GM19395 (cell line): ENCODE results near the gene RNF150.

ENCODE experiments used
- ATAC-seq: cut with Tn5 transposase; IDR thresholded peaks from one replicate; pipeline ENCODE4 v1.9.1; 2021; ENCODE audit warnings: mild to moderate bottlenecking, moderate library complexity; ENCODE audit not compliant: unreplicated experiment

RNF150 gene

GRCh38 chr4:140930011-140930410 lies 203.3 kb downstream of the RNF150 start:
- no peak for ATAC-seq

- ATAC-seq, result no peak
These were observed 204.4 kb downstream of the RNF150 start for GRCh38 chr4:140928880-140929279.

- ATAC-seq, result no peak
These were observed 206.6 kb downstream of the RNF150 start for GRCh38 chr4:140926672-140927071.

GRCh38 chr4:140925417-140925816 lies 207.9 kb downstream of the RNF150 start:
- ATAC-seq, result no peak

DNA sequence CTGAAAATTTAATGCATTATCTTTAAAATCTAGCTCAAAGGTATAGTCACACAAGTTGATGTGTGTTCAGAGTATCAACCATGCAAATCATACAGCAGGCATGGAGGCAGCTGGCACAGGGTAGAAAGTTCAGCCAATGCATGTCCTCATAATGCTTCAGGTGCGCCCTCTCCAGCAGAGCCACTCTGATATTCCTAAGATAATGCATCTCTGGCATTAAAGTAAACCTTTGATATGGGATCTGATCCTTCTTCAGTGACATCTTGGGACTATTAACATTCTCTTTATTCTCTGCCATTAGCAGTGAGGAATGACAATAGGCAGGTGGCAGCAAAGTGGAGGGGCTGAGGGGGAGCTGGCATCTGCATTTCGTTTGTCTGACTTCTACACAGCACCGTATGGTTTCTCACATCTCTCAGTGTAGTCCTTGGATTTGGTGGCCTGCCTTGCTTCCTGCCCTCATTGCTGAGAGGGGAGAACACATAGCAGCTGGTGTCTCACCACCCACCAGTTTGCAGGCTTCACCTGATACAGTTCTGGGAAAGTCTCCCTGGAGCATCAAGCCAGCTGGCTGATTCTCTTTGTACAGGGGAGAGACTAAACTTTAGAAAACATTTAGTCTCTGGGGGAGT lies 208.4 kb downstream of the RNF150 start:
- ATAC-seq, result no peak

GRCh38 chr4:140906993-140907962 lies 226.0 kb downstream of the RNF150 start:
- ATAC-seq, result no peak

DNA sequence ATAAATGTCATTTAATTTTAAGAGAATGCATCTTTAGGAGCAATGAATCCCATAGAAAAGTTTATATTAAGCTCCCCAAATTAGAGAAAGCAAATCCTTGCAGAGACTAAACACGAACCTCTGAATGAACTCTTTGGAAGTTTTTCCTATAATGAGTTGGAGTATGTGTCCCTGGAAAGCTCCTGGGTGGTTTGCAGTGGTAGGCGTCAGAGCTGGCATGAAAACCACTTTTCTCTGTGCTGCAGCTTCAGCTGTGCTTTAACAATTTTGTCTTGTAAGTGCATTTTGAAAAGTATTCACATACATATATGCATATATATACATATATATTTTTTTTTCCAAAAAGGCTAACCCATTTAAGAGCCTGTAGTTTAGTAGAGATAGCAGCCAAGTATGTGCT lies 228.4 kb downstream of the RNF150 start:
- no peak for ATAC-seq

DNA sequence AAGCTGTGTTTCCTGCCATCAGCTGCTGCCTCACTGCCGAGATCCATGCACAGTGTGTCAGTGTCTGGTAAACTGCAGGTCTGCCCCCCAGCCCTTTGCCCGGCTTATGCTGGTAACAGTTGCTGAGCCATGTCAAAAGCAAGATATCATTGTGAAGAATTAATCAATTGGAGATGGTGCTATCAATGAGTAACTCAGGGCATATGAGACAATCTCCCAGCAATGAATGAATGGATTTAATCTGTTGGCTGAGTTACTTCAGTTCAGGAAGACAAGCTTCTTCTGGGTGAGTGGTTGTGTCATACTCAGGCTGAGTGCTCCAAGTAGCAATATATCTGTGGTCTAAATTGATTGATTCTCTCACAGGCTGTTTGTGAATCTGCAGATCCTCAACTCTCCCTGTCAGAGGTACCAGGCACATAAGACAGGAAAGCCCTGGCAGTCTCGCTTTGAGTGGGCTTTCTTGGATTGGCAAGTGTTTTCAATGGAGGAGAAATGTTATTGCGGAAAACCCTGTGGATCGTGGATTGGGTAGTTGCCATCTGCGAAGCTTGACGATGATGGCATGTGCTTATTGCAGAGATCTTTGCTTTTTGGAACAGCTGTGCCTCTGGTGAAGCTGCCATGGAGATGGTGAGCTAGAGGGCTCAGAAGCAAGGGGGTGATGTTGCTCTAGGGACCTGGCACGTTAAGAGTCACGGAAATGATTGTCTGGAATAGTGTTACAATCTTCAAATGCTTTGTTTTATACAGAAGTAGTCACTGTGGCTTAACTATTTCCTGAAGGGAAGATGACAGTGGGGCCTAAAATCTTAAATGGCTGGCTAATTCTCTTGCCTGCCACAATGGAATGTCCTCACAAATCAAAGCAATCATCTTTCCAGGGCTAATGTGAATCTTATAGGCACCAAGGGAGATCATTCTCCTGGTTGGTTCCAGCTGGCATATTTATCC lies 229.5 kb downstream of the RNF150 start:
- no peak for ATAC-seq

DNA sequence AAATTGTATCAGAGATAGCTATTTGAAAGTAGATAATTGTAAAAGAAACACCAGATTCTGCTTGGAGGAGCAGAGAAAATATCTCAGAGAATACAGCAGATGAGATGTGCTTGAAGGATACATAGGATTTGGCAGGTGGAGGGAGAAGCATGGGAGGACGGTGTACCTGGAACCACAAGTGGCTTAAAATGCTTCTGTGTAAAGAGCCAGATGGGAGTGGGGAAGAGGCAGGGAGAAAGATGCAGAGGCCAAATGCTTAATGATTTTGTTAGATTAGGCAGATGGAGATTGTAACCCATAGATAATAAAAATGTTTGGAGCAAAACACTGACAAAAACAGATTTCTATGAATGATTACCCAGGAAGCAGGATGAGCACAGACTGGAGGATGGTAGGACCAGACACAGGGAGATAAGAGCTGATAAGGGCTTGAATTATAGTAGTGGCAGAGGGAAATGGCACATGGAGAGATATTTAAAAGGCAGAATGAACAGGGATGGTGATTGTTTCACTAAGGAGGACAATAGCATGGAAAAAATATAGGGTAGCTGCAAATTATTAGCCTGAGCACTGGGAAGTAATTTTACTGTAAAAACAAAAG lies 231.4 kb downstream of the RNF150 start:
- no peak for ATAC-seq

GRCh38 chr4:140893939-140894338 lies 239.3 kb downstream of the RNF150 start:
- ATAC-seq, result no peak

DNA sequence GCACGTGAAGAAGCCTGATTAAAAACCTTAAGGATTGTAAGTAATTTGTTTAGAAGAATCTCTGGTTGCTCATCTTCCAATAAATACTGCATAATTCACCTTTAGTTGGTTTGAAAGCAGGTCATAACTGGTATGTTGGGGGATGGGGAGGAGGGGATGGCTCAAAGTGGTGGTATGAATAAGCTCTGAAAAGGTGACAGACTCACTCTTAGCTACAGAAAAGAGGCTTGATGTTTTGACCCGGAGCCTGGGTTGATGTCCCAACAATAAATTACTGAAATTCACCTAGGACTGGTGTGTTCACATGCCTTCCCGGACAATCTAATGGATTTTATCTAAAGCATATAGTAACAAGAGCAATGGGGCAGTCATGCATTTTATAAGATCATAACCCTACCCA lies 245.2 kb downstream of the RNF150 start:
- no peak for ATAC-seq

DNA sequence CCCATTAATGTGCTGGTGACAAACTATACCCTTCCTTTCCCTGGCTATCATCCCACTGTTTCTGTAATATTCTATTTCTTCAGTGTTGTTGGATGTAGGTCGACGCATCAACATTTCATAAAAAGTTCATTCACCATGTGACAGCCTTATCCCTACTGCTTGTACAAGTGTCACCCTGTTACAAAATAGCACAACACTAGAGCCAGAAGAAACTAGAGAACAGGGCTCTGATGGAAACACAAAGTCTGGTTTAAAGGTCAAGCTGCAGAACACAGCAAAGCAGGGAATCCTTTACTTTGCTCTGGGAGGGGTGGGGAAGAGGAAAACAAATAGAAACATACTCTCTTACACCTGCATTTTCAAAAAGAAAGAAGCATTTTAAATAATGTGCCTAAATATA lies 245.8 kb downstream of the RNF150 start:
- no peak for ATAC-seq

DNA sequence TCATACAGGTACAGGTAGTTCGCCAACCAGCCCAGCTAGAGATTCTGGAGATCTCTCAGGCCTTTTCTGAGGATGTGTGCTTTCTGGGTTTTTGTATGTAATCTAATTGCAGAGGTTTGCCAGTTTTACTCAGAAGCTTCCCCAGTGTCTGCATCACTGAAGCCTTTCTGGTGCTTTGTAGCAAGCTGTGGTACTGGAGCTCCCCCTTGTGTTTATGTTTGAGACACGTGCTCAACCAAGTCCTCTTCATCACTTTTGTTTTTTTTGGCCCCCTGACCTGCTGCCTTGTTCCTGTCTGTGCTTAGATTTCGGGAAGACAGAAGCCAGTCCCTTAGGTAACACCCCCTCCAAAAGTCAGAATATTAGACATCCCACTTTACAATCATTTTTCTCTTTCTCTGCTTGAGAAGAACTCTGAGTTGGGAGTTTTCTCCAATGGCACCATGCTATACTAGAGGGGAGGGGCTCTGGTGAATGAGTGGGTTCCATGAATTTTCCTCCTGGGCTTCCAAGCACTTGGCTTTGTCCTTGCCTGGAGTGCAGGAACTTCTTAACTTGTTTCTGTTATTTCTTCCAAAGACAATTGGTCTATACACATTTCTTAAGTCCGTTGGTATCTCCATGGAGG lies 248.7 kb downstream of the RNF150 start:
- ATAC-seq, result peak; percentile 95

- no peak for ATAC-seq
These were observed 255.5 kb downstream of the RNF150 start for GRCh38 chr4:140877781-140878180.

GRCh38 chr4:140876615-140877364 lies 256.5 kb downstream of the RNF150 start:
- ATAC-seq, result no peak

GRCh38 chr4:140875746-140876452 lies 257.4 kb downstream of the RNF150 start:
- no peak for ATAC-seq

DNA sequence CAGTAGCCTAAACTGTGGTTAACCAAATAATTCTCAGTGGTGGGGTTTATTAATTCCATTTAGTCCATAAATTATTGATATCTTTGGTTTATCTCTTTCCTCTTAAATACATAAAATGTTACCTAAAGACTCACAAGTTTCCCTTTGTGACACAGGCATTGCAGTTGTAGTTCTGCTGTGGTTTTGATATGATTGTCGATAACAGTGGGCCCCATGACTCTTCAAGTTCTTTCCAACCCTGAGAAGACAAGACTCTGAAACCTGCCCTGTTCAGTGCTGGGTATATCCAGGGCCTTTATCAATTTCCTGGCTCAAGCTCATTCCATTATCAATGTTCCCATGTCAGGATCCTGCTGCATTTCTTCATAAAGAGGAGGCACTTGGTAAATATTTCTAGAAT lies 259.2 kb downstream of the RNF150 start:
- ATAC-seq, result no peak

GRCh38 chr4:140871368-140871767 lies 261.9 kb downstream of the RNF150 start:
- ATAC-seq, result no peak

DNA sequence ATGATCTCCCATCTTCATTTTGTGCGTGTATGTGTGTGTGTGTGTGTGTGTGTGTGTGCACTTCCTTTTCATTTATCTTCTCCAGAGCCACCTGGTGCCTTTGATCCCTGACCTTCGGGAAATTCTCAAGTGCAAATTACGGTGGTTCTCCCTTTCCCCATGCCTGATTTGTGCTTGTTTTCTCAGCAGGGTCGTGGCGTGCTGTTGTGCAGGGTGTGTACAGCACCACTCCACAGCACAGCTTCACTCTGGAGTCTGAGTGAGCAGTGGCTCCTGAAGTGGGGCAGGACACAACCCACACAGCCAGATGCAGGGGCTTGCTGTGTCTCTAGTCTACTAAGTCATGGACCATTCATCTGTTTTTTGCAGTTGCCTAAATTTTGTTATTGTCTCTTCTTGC lies 262.8 kb downstream of the RNF150 start:
- ATAC-seq, result no peak
